Memory B cell (primary cell): ENCODE results near the gene ACP3.
"Not testable (repeated sequence)": the region's sequence is repeated elsewhere in the genome, so short reads cannot be mapped to it uniquely, and the experiment has no call there.

Experiments
- ATAC-seq: fragments of 150-1000 bp; cut with Tn5 transposase; 2 replicates; pipeline ENCODE4 v1.10.0; 2021; ENCODE audit warnings: low read depth, mild to moderate bottlenecking, moderate library complexity
- DNase-seq, 2 donors: peaks; one replicate each; pipeline ENCODE4 v3.0.0; 2022; ENCODE audit warnings: low spot score in 2 of 2
- H3K27ac Mint-ChIP-seq: one replicate; pipeline ENCODE4 v1.8.0; 2022; ENCODE audit warnings: mild to moderate bottlenecking, moderate library complexity, mixed read lengths
- H3K27me3 Mint-ChIP-seq: one replicate; pipeline ENCODE4 v1.8.0; 2022; ENCODE audit warnings: mixed read lengths
- H3K36me3 Mint-ChIP-seq: one replicate; pipeline ENCODE4 v1.8.0; 2022; ENCODE audit warnings: mild to moderate bottlenecking, mixed read lengths
- H3K4me1 Mint-ChIP-seq: one replicate; pipeline ENCODE4 v1.8.0; 2022; ENCODE audit warnings: mixed read lengths
- H3K4me3 Mint-ChIP-seq: one replicate; pipeline ENCODE4 v1.8.0; 2022; ENCODE audit warnings: mild to moderate bottlenecking, moderate library complexity, mixed read lengths
- H3K9me3 Mint-ChIP-seq: one replicate; pipeline ENCODE4 v1.8.0; 2022; ENCODE audit warnings: mixed read lengths

The ACP3 gene

GRCh38 chr3:132293251-132293650 is 24.0 kb upstream of the ACP3 start:
- Mint-ChIP-seq H3K4me3 (no peak overlapping the region), H3K36me3 (no peaks in the 10 kb centered on the region), H3K9me3 (peaks cover 4% of the 10 kb centered on the region), H3K4me1 (no peaks in the 10 kb centered on the region), H3K27me3 (peaks cover 7% of the 10 kb centered on the region), H3K27ac (no peak overlapping the region)
- DNase-seq (no peak), ATAC-seq (no peak)

- Mint-ChIP-seq H3K27ac (no peak overlapping the region), H3K4me1 (no peaks in the 10 kb centered on the region), H3K36me3 (no peaks in the 10 kb centered on the region), H3K9me3 (peaks cover 4% of the 10 kb centered on the region), H3K4me3 (no peak overlapping the region), H3K27me3 (peaks cover 8% of the 10 kb centered on the region)
- DNase-seq (no peak), ATAC-seq (no peak)
Measured at GRCh38 chr3:132294906-132295305, 22.3 kb upstream of the ACP3 start.

GRCh38 chr3:132303336-132304201 is 13.6 kb upstream of the ACP3 start:
- not testable (repeated sequence) for H3K27ac Mint-ChIP-seq, H3K9me3 Mint-ChIP-seq, H3K27me3 Mint-ChIP-seq, DNase-seq, H3K36me3 Mint-ChIP-seq, H3K4me3 Mint-ChIP-seq, ATAC-seq, H3K4me1 Mint-ChIP-seq

GRCh38 chr3:132304351-132304750 is 12.9 kb upstream of the ACP3 start:
- H3K27me3 Mint-ChIP-seq, DNase-seq, H3K4me3 Mint-ChIP-seq, H3K9me3 Mint-ChIP-seq, H3K4me1 Mint-ChIP-seq, ATAC-seq, H3K27ac Mint-ChIP-seq, H3K36me3 Mint-ChIP-seq: not testable (repeated sequence)

- not testable (repeated sequence) for H3K36me3 Mint-ChIP-seq, H3K4me3 Mint-ChIP-seq, ATAC-seq, H3K4me1 Mint-ChIP-seq, DNase-seq, H3K27ac Mint-ChIP-seq, H3K9me3 Mint-ChIP-seq, H3K27me3 Mint-ChIP-seq
Measured at GRCh38 chr3:132310057-132310456, 7.2 kb upstream of the ACP3 start.

GRCh38 chr3:132311316-132311715 is 5.9 kb upstream of the ACP3 start:
- Mint-ChIP-seq H3K4me3 (no peak overlapping the region), H3K27me3 (no peaks in the 10 kb centered on the region), H3K9me3 (no peaks in the 10 kb centered on the region), H3K27ac (no peak overlapping the region), H3K36me3 (no peaks in the 10 kb centered on the region), H3K4me1 (no peaks in the 10 kb centered on the region)
- DNase-seq, result no peak
- no peak for ATAC-seq

- no peaks in the 10 kb centered on the region for H3K27me3 Mint-ChIP-seq
- H3K4me3 Mint-ChIP-seq, result no peak overlapping the region
- no peaks in the 10 kb centered on the region for H3K36me3 Mint-ChIP-seq
- peaks cover under 1% of the 10 kb centered on the region for H3K4me1 Mint-ChIP-seq
- no peak overlapping the region for H3K27ac Mint-ChIP-seq
- ATAC-seq (no peak), DNase-seq (no peak)
- H3K9me3 Mint-ChIP-seq, result no peaks in the 10 kb centered on the region
Measured at GRCh38 chr3:132311841-132312240, 5.4 kb upstream of the ACP3 start.

GRCh38 chr3:132315851-132316250 is 1.4 kb upstream of the ACP3 start:
- H3K4me3 Mint-ChIP-seq, result no peak overlapping the region
- no peaks in the 10 kb centered on the region for H3K27me3 Mint-ChIP-seq
- DNase-seq, result no peak
- no peaks in the 10 kb centered on the region for H3K9me3 Mint-ChIP-seq
- H3K36me3 Mint-ChIP-seq, result no peaks in the 10 kb centered on the region
- no peak overlapping the region for H3K27ac Mint-ChIP-seq
- H3K4me1 Mint-ChIP-seq, result peaks cover 7% of the 10 kb centered on the region
- no peak for ATAC-seq

GRCh38 chr3:132318451-132318850 is 1.2 kb downstream of the ACP3 start:
- no peak overlapping the region for H3K4me3 Mint-ChIP-seq
- DNase-seq, result no peak
- H3K27ac Mint-ChIP-seq, result no peak overlapping the region
- no peaks in the 10 kb centered on the region for H3K9me3 Mint-ChIP-seq
- peaks cover 7% of the 10 kb centered on the region for H3K4me1 Mint-ChIP-seq
- ATAC-seq, result no peak
- H3K27me3 Mint-ChIP-seq, result no peaks in the 10 kb centered on the region
- no peaks in the 10 kb centered on the region for H3K36me3 Mint-ChIP-seq

- Mint-ChIP-seq H3K27me3 (peaks cover 3% of the 10 kb centered on the region), H3K27ac (no peak overlapping the region), H3K4me3 (no peak overlapping the region), H3K36me3 (no peaks in the 10 kb centered on the region), H3K9me3 (no peaks in the 10 kb centered on the region), H3K4me1 (peaks cover 13% of the 10 kb centered on the region)
- ATAC-seq (no peak), DNase-seq (no peak)
Measured at GRCh38 chr3:132321304-132321703, 4.1 kb downstream of the ACP3 start.

- Mint-ChIP-seq H3K27me3 (peaks cover 3% of the 10 kb centered on the region), H3K4me1 (peaks cover 6% of the 10 kb centered on the region), H3K27ac (peak overlapping the region; percentile 7), H3K36me3 (no peaks in the 10 kb centered on the region), H3K4me3 (no peak overlapping the region), H3K9me3 (no peaks in the 10 kb centered on the region)
- DNase-seq, result no peak
- ATAC-seq, result no peak
Measured at GRCh38 chr3:132325103-132325606, 7.9 kb downstream of the ACP3 start.

- peak overlapping the region; percentile 7 for H3K27ac Mint-ChIP-seq
- ATAC-seq (peak; percentile 32), DNase-seq (no peak)
- no peaks in the 10 kb centered on the region for H3K9me3 Mint-ChIP-seq
- H3K4me3 Mint-ChIP-seq, result no peak overlapping the region
- H3K36me3 Mint-ChIP-seq, result no peaks in the 10 kb centered on the region
- H3K4me1 Mint-ChIP-seq, result peaks cover 6% of the 10 kb centered on the region
- peaks cover 3% of the 10 kb centered on the region for H3K27me3 Mint-ChIP-seq
Measured at GRCh38 chr3:132325634-132326033, 8.4 kb downstream of the ACP3 start.

- H3K4me1 Mint-ChIP-seq, result peaks cover 6% of the 10 kb centered on the region
- no peak overlapping the region for H3K4me3 Mint-ChIP-seq
- no peak overlapping the region for H3K27ac Mint-ChIP-seq
- no peaks in the 10 kb centered on the region for H3K9me3 Mint-ChIP-seq
- DNase-seq, result no peak
- ATAC-seq, result no peak
- no peaks in the 10 kb centered on the region for H3K36me3 Mint-ChIP-seq
- H3K27me3 Mint-ChIP-seq, result peaks cover 3% of the 10 kb centered on the region
Measured at GRCh38 chr3:132326251-132326650, 9.0 kb downstream of the ACP3 start.

- Mint-ChIP-seq H3K9me3 (no peaks in the 10 kb centered on the region), H3K27me3 (no peaks in the 10 kb centered on the region), H3K27ac (no peak overlapping the region), H3K4me1 (no peaks in the 10 kb centered on the region), H3K36me3 (no peaks in the 10 kb centered on the region), H3K4me3 (no peak overlapping the region)
- no peak for DNase-seq
- no peak for ATAC-seq
Measured at GRCh38 chr3:132332082-132332481, 14.9 kb downstream of the ACP3 start.

GRCh38 chr3:132332508-132332907 is 15.3 kb downstream of the ACP3 start:
- no peaks in the 10 kb centered on the region for H3K9me3 Mint-ChIP-seq
- no peak for ATAC-seq
- no peak overlapping the region for H3K4me3 Mint-ChIP-seq
- H3K27ac Mint-ChIP-seq, result no peak overlapping the region
- DNase-seq, result no peak
- no peaks in the 10 kb centered on the region for H3K4me1 Mint-ChIP-seq
- H3K36me3 Mint-ChIP-seq, result no peaks in the 10 kb centered on the region
- no peaks in the 10 kb centered on the region for H3K27me3 Mint-ChIP-seq
